Activated CD8-positive, alpha-beta memory T cell treated with anti-CD3 and anti-CD28 coated beads, Interleukin-2, amount 10 ng/mL, durations not matched to agents 7 days and 5 days (primary cell): Measurements from ENCODE around the gene GHRHR. TPM values are rescaled to one million over a fixed set of nuclear protein-coding genes. Genes with fewer than 3 reads are reported as not detected.

Source experiments
- ATAC-seq: fragments of 150-1000 bp; cut with Tn5 transposase; one replicate; pipeline ENCODE4 v1.10.0; 2021; ENCODE audit warnings: moderate library complexity
- CTCF ChIA-PET: fragments of 350-600 bp; sonication (Branson Sonifier 250); formaldehyde crosslinking; loops from one replicate; lab custom pipeline; 2021; ENCODE audit warnings: antibody characterized with exemption; lab: Charles Lee
- DNase-seq: peaks from one replicate; pipeline ENCODE4 v3.0.0-alpha.2; 2020
- H3K27ac Mint-ChIP-seq: one replicate; pipeline ENCODE4 v1.8.0; 2021; ENCODE audit warnings: mild to moderate bottlenecking, mixed read lengths
- H3K27me3 Mint-ChIP-seq: one replicate; pipeline ENCODE4 v1.8.0; 2021; ENCODE audit warnings: mixed read lengths
- H3K36me3 Mint-ChIP-seq: one replicate; pipeline ENCODE4 v1.8.0; 2021; ENCODE audit warnings: mild to moderate bottlenecking, mixed read lengths
- H3K4me1 Mint-ChIP-seq: one replicate; pipeline ENCODE4 v1.8.0; 2021; ENCODE audit warnings: mixed read lengths
- H3K4me3 Mint-ChIP-seq: one replicate; pipeline ENCODE4 v1.8.0; 2021; ENCODE audit warnings: mild to moderate bottlenecking, moderate library complexity, mixed read lengths
- H3K9me3 Mint-ChIP-seq: one replicate; pipeline ENCODE4 v1.8.0; 2022; ENCODE audit warnings: low read depth, mixed read lengths
- total RNA-seq, 2 experiments: library from RNA; stranded (reverse); gene quantifications; one replicate each; pipeline ENCODE4 v1.2.3, GENCODE V29; 2021

Gene GHRHR
- total RNA-seq, 2 experiments from 2014 or later: not detected

DNA sequence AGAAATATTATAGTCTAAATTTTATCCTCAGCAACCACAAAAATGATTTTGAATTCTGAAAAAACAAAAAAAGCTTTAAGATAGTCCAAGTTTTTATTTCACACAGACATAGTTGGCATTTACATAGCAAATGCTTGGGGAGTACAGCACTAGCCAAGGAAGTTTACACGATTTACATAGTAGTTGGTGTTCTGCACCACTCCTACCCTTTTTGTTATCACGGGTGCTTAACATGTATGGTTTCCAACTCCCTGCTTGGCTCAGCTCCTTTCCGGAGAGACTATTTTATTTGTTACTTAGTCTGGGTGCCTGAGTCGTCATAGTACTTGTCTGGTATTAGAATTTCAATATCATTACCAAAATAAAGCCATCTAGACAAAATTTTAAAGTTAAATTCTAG, 8.8 kb upstream of the GHRHR start:
- no peaks in the 10 kb centered on the region for H3K9me3 Mint-ChIP-seq
- H3K36me3 Mint-ChIP-seq: no peaks in the 10 kb centered on the region
- no peak overlapping the region for H3K27ac Mint-ChIP-seq
- no peak overlapping the region for H3K4me3 Mint-ChIP-seq
- H3K4me1 Mint-ChIP-seq: no peaks in the 10 kb centered on the region
- peaks cover 21% of the 10 kb centered on the region for H3K27me3 Mint-ChIP-seq
- no peak for ATAC-seq
- no peak for DNase-seq
- CTCF ChIA-PET: no interaction called here

DNA sequence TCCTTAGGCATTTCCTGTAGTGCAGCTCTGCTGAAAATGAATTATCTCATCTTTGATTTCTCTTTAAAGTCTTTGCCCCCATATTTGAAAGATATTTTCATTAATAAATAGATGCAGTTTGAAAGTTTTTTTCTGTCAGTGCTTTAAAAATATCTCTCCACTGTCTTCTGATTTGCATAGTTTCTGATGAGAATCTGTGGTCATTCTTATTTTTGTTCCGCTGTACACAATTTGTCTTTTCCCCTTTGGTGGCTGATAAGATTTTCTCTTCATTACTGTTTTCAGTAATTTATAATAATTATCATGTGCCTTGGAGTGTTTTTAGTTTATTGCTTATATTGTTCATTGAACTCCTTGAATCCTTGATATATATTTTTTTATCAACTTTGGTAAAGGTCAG, 7.0 kb upstream of the GHRHR start:
- H3K9me3 Mint-ChIP-seq: no peaks in the 10 kb centered on the region
- H3K27ac Mint-ChIP-seq: no peak overlapping the region
- H3K36me3 Mint-ChIP-seq: no peaks in the 10 kb centered on the region

DNA sequence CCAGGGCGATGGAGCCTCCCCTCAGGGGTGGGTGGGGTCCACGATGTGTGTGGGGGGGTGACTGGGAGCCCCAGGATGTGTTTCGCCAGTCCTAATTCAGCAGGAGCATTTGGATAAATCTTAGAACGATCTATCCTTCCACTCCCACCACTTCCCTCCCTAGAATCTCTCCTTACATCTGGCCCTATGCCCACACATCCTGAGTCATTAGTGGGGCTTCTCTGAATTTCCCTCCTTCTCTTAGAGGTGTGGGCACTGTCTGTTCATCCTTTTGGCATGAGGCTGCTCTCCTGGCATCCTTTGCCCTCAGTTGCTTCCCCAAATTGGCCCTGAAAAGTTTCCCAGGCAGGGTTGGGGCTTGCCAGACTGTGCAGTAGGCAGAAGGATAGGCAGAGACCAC, 1.6 kb downstream of the GHRHR start:
- Mint-ChIP-seq H3K9me3 (no peaks in the 10 kb centered on the region), H3K36me3 (no peaks in the 10 kb centered on the region), H3K4me3 (no peak overlapping the region), H3K27me3 (peaks cover 10% of the 10 kb centered on the region), H3K4me1 (no peaks in the 10 kb centered on the region), H3K27ac (no peak overlapping the region)
- DNase-seq (no peak), ATAC-seq (no peak)
- CTCF ChIA-PET: no interaction called here

More for the DNA sequence above, 7.0 kb upstream of the GHRHR start:
- no peak for DNase-seq
- no peak for ATAC-seq
- no peaks in the 10 kb centered on the region for H3K4me1 Mint-ChIP-seq
- CTCF ChIA-PET: interaction anchor here (1.3 kb wide), 1 partner anchor 18 kb away, joined by 4 read pairs; no protein-coding TSS in a partner anchor
- peaks cover 14% of the 10 kb centered on the region for H3K27me3 Mint-ChIP-seq
- no peak overlapping the region for H3K4me3 Mint-ChIP-seq

DNA sequence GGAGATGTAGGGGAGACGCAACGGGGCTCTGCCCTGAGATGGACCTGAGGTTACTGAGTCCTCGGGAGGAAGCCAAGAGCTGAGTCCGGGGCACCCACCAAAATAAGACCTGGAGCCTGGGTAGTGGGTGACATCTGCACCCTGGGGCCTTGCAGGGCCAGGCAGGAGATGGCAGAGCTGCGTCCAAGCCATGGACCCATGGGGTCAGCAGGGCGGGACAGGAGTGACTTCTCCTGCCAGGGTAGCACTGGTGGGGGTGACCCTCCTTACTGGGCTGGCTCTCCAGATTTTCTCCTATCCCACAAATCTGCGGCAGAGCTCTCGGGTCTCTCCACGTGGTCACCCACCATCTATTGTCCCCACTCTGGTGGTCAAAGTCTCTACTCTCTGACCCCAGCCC, 2.1 kb downstream of the GHRHR start:
- no peak overlapping the region for H3K27ac Mint-ChIP-seq
- no peaks in the 10 kb centered on the region for H3K4me1 Mint-ChIP-seq
- H3K27me3 Mint-ChIP-seq: peaks cover 10% of the 10 kb centered on the region
- ATAC-seq (no peak), DNase-seq (no peak)
- no peaks in the 10 kb centered on the region for H3K36me3 Mint-ChIP-seq
- H3K9me3 Mint-ChIP-seq: no peaks in the 10 kb centered on the region
- CTCF ChIA-PET: no interaction called here
- H3K4me3 Mint-ChIP-seq: no peak overlapping the region

DNA sequence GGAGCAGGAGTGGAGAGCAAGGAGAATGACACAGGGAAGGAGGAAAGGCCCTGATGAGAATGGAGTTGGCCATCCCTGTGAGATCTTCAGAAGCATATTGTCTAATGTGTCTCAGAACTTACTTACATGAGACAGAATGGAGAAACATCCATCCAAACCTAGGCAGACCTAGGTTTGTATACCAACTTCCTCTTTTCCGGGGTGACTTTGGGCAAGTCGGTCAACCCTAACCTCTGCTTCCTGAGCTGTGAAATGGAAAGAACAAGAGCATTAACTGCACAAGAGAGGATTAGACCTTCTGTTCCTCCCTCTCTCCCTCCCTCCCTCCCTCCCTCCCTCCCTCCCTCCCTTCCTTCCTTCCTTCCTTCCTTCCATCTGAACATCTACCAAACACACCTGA, 4.5 kb downstream of the GHRHR start:
- no peak for DNase-seq
- no peak overlapping the region for H3K4me3 Mint-ChIP-seq
- H3K4me1 Mint-ChIP-seq: no peaks in the 10 kb centered on the region
- H3K9me3 Mint-ChIP-seq: no peaks in the 10 kb centered on the region
- H3K27me3 Mint-ChIP-seq: peaks cover 22% of the 10 kb centered on the region
- no peak overlapping the region for H3K27ac Mint-ChIP-seq
- CTCF ChIA-PET: interaction anchor here (1.1 kb wide), 1 partner anchor 29 kb away, joined by 5 read pairs; no protein-coding TSS in a partner anchor
- H3K36me3 Mint-ChIP-seq: no peaks in the 10 kb centered on the region
- ATAC-seq: no peak

DNA sequence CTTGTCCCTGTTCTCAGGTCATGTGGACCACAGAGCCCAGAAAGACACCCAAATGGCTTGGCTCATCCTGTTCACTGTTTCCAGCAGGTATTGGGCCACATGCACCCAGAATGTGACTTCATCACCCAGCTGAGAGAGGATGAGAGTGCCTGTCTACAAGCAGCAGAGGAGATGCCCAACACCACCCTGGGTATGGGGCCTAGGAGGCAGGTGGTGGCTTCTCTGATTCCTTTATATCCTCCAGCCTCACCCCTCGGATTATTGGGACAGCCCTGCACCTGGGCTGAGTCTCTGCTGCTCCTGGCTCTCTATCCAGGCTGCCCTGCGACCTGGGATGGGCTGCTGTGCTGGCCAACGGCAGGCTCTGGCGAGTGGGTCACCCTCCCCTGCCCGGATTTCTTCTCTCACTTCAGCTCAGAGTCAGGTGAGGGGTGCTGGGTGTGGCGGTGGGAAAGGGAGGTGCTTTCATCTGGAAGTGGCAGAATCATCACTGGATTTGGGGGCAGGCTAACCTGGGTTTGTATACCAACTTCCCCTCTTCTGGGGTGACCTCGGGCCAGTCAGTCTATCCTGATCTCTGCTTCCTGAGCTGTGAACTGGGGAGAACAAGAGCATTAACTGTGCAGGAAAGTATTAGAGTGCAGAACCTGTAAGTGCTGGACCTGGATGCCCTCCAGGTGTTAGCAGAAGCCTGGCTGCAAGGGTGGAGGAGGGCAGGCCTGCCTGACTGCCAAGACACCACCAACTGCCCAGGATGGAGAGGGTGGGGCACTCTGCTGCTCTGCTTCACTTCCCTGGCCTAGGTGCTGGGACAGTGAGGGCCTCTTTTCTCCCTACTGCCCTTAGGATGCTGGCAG, 5.2 kb downstream of the GHRHR start:
- Mint-ChIP-seq H3K9me3 (no peaks in the 10 kb centered on the region), H3K4me1 (no peaks in the 10 kb centered on the region), H3K36me3 (no peaks in the 10 kb centered on the region), H3K27me3 (peaks cover 22% of the 10 kb centered on the region), H3K4me3 (no peak overlapping the region), H3K27ac (no peak overlapping the region)
- CTCF ChIA-PET: interaction anchor here (0.6 to 1.1 kb wide), 2 partner anchors 15 to 30 kb away, joined by 3 to 5 read pairs; no protein-coding TSS in a partner anchor
- ATAC-seq (no peak), DNase-seq (no peak)

DNA sequence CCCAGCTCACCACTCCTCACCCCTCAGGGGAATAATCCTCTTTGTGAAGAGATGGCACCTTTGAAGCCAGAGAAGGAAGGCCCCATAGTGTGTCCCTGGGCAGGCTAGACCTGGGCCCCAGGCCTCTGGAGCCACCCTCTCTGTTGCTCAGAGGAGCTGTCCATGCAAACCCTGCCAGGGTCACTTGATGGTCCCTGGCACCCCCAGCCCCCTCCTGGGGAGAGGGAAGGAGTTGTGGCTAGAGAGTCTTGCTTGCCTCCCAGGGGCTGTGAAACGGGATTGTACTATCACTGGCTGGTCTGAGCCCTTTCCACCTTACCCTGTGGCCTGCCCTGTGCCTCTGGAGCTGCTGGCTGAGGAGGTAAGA, 5.8 kb downstream of the GHRHR start:
- Mint-ChIP-seq H3K4me3 (no peak overlapping the region), H3K36me3 (no peaks in the 10 kb centered on the region), H3K9me3 (no peaks in the 10 kb centered on the region), H3K4me1 (peaks cover 3% of the 10 kb centered on the region), H3K27ac (no peak overlapping the region), H3K27me3 (peaks cover 22% of the 10 kb centered on the region)
- ATAC-seq (no peak), DNase-seq (no peak)
- CTCF ChIA-PET: interaction anchor here (0.6 to 0.8 kb wide), 2 partner anchors 14 kb away, joined by 3 read pairs; no protein-coding TSS in a partner anchor

DNA sequence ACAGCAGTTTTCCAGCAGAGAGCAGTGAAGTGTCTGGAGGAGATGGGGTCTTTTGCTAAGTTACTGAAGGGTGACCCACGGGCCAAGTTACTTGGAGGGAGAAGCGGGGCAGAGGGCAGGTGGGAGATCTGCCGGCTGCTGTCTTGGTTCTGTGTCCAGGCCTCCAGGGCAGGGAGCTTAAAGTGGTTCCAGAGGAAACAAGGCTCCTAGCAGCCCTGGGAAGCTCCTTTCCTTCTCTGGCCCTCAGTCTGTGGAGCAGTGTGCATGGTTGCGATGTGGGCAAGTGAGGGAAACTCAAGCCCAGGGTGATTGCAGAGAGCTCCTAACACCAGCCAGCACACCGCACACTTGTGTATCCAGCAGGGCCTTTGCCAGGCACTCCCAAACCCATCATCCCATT, 6.3 kb downstream of the GHRHR start:
- no peak overlapping the region for H3K27ac Mint-ChIP-seq
- H3K9me3 Mint-ChIP-seq: no peaks in the 10 kb centered on the region
- ATAC-seq (no peak), DNase-seq (no peak)
- no peak overlapping the region for H3K4me3 Mint-ChIP-seq
- CTCF ChIA-PET: interaction anchor here (0.8 to 2.1 kb wide), 2 partner anchors 14 to 152 kb away, joined by 3 to 4 read pairs; no protein-coding TSS in a partner anchor
- H3K27me3 Mint-ChIP-seq: peaks cover 22% of the 10 kb centered on the region
- H3K4me1 Mint-ChIP-seq: peaks cover 7% of the 10 kb centered on the region
- no peaks in the 10 kb centered on the region for H3K36me3 Mint-ChIP-seq

DNA sequence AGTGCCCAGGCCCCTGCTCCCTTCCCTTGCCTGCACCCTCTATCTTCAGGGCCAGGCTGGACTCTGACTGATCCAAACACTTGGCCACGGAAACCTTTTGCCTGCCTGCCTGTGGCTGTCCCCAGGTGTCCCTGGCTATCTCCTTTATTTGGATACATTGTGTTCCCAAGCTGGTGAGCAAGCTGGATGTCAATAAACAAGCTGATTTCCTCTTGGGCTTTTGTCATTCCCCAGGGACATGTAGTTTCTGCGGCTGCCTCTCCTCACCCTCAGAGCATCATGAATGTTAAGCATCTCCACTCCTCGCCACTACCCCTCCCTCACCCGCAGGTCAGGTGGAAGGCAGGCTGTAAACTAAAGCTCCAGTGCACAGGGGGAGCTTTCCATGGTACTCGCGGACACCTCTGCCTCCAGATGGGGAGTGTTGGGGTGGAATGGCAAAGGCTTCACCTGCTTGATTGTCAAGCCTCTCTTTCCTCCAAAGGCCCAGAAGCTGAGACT, 6.9 kb downstream of the GHRHR start:
- DNase-seq (no peak), ATAC-seq (no peak)
- Mint-ChIP-seq H3K27ac (no peak overlapping the region), H3K4me3 (no peak overlapping the region), H3K4me1 (peaks cover 7% of the 10 kb centered on the region), H3K27me3 (peaks cover 22% of the 10 kb centered on the region), H3K36me3 (no peaks in the 10 kb centered on the region), H3K9me3 (no peaks in the 10 kb centered on the region)
- CTCF ChIA-PET: interaction anchor here (0.9 to 2.1 kb wide), 2 partner anchors 31 to 152 kb away, joined by 3 to 4 read pairs; no protein-coding TSS in a partner anchor

DNA sequence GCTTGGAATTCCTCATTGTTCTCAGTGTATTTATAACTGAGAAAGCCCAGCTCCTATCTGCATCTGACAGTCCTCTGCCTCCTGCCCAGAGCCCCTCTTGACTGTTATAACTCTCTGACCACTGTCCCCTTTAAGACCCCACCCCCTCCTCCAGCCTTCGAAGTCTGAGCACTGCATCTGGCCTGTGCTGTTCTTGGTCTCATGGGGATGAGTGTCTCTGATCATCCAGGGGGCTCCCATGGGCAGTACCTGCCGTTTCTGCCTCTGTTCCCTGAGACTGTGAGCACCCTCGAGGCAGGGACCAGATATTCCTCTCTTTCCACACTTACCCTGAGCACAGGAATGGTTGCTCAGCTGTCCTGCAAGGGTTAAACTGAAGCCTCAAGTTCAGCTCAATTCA, 7.7 kb downstream of the GHRHR start:
- CTCF ChIA-PET: interaction anchor here (0.9 to 3.0 kb wide), 3 partner anchors 12 to 151 kb away, joined by 3 to 13 read pairs (median 4); no protein-coding TSS in a partner anchor
- H3K27me3 Mint-ChIP-seq: peaks cover 22% of the 10 kb centered on the region
- no peaks in the 10 kb centered on the region for H3K9me3 Mint-ChIP-seq
- H3K4me1 Mint-ChIP-seq: peaks cover 7% of the 10 kb centered on the region
- H3K27ac Mint-ChIP-seq: no peak overlapping the region
- H3K4me3 Mint-ChIP-seq: no peak overlapping the region
- DNase-seq (peak; percentile 30), ATAC-seq (no peak)
- H3K36me3 Mint-ChIP-seq: no peaks in the 10 kb centered on the region

DNA sequence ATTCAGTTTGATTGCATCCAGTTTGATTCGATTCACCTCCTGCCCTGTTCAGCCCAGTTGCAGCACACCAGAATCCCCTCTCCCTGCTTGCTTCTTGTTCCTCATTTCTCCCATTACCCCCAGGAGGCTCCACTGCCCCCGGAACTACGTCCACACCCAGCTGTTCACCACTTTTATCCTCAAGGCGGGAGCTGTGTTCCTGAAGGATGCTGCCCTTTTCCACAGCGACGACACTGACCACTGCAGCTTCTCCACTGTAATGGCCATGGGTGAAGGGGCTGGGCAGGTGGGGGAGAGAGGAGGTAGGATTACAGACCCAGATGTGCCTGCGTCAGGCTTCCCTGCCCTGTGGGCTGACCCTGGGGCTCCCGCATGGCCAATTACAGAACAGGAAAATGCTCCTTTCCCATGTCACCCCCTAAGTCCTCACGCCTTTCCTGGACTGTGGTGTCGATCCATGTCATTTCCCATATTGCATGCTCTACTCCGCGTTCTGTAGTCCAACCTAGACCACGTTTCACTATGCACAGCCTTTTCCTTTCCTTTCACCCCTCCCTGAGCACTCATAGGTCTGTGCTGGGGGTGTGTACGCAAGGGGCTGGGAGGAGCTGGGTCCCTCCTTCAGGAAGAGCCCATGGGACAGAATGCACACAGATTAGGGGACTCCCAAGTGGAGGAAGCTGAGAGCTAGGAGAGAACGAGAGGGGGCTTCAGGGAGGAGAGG, 8.2 kb downstream of the GHRHR start:
- no peak for ATAC-seq
- DNase-seq: peak; percentile 16
- no peak overlapping the region for H3K27ac Mint-ChIP-seq

DNA sequence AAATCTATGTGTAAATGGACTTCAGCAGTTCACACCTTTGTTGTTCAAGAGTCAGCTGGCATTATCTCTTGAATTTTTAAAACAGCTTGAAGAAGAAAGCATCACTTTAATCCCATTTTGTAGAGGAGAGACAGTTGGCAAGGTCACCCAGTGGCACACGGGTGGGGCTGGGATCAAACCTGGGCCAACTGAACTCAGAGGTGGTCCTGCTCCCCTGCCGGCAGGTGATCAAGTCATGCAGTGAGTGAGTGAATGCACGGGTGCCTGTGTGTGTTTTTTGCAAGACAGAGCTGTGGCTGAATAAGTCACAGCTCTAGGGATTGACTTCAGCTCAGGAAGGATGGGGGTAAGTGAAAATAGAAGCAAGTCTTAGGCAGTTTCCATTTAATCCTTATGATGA, 9.5 kb downstream of the GHRHR start:
- CTCF ChIA-PET: interaction anchor here (2.2 to 3.0 kb wide), 2 partner anchors 10 to 35 kb away, joined by 12 to 13 read pairs; no protein-coding TSS in a partner anchor
- Mint-ChIP-seq H3K36me3 (no peaks in the 10 kb centered on the region), H3K9me3 (no peaks in the 10 kb centered on the region), H3K4me1 (peaks cover 7% of the 10 kb centered on the region), H3K4me3 (no peak overlapping the region), H3K27ac (no peak overlapping the region), H3K27me3 (peaks cover 20% of the 10 kb centered on the region)
- DNase-seq: peak; percentile 18
- no peak for ATAC-seq

More for the DNA sequence above, 8.2 kb downstream of the GHRHR start:
- CTCF ChIA-PET: interaction anchor here (2.1 to 3.0 kb wide), 2 partner anchors 11 to 150 kb away, joined by 4 to 13 read pairs; no protein-coding TSS in a partner anchor
- H3K4me1 Mint-ChIP-seq: peaks cover 7% of the 10 kb centered on the region
- H3K9me3 Mint-ChIP-seq: no peaks in the 10 kb centered on the region
- H3K4me3 Mint-ChIP-seq: no peak overlapping the region
- no peaks in the 10 kb centered on the region for H3K36me3 Mint-ChIP-seq
- peaks cover 22% of the 10 kb centered on the region for H3K27me3 Mint-ChIP-seq
